Measurements from ENCODE around the gene TCP10L. TPM values are rescaled to one million over a fixed set of nuclear protein-coding genes. Genes with fewer than 3 reads are reported as not detected.

Gene TCP10L
- total and polyA plus RNA-seq, 2 of the 13 experiments (the other 11 are each of a cell fraction or from before 2014, with no cell fraction given): 0.90 to 2.4 TPM

- TF ChIP-seq ZNF83 (CRISPR knock-in tag; IDR thresholded peaks at IDR 0.05; ENCODE audit: borderline replicate concordance) (no peak), XBP1 (CRISPR knock-in tag; IDR thresholded peaks at IDR 0.05) (no peak), ZNF138 (CRISPR knock-in tag; IDR thresholded peaks at IDR 0.05; ENCODE audit: low read depth) (0 out of 2 replicates have a peak, but pooled peaks have one; percentile 24), ZHX1 (CRISPR knock-in tag; IDR thresholded peaks at IDR 0.05; ENCODE audit: low read depth) (no peak), ZNF552 (CRISPR knock-in tag; IDR thresholded peaks at IDR 0.05; ENCODE audit: borderline replicate concordance) (no peak), IKZF5 (CRISPR knock-in tag; IDR thresholded peaks at IDR 0.05) (0 out of 2 replicates have a peak, but pooled peaks have one; percentile 35), ZNF3 (CRISPR knock-in tag; IDR thresholded peaks at IDR 0.05) (no peak), ZZZ3 (CRISPR knock-in tag; IDR thresholded peaks at IDR 0.05; ENCODE audit: borderline replicate concordance) (no peak), KLF15 (CRISPR knock-in tag; IDR thresholded peaks at IDR 0.05; ENCODE audit: borderline replicate concordance) (no peak), ZNF124 (CRISPR knock-in tag; IDR thresholded peaks at IDR 0.05) (no peak), ZNF34 (CRISPR knock-in tag; IDR thresholded peaks at IDR 0.05; ENCODE audit: borderline replicate concordance) (no peak), JDP2 (CRISPR knock-in tag; IDR thresholded peaks at IDR 0.05; ENCODE audit: borderline replicate concordance) (no peak), CREM (IDR thresholded peaks at IDR 0.05) (peak; percentile 66; the same call in 1 of the 2 replicates), CREM (CRISPR knock-in tag; IDR thresholded peaks at IDR 0.05) (no peak), MAFF (IDR thresholded peaks at IDR 0.05; ENCODE audit: low read depth, low read length) (no peak), ZNF335 (CRISPR knock-in tag; IDR thresholded peaks at IDR 0.05) (no peak), ZNF354B (CRISPR knock-in tag; IDR thresholded peaks at IDR 0.05) (no peak), NR2C2 (CRISPR knock-in tag; IDR thresholded peaks at IDR 0.05; ENCODE audit: borderline replicate concordance) (peak; percentile 35; the same call in 1 of the 2 replicates), SETDB1 (CRISPR knock-in tag; IDR thresholded peaks at IDR 0.05; ENCODE audit: borderline replicate concordance) (no peak), ZNF274 (CRISPR knock-in tag; IDR thresholded peaks at IDR 0.05) (no peak)
- TF ChIP-seq, protein P1, sequence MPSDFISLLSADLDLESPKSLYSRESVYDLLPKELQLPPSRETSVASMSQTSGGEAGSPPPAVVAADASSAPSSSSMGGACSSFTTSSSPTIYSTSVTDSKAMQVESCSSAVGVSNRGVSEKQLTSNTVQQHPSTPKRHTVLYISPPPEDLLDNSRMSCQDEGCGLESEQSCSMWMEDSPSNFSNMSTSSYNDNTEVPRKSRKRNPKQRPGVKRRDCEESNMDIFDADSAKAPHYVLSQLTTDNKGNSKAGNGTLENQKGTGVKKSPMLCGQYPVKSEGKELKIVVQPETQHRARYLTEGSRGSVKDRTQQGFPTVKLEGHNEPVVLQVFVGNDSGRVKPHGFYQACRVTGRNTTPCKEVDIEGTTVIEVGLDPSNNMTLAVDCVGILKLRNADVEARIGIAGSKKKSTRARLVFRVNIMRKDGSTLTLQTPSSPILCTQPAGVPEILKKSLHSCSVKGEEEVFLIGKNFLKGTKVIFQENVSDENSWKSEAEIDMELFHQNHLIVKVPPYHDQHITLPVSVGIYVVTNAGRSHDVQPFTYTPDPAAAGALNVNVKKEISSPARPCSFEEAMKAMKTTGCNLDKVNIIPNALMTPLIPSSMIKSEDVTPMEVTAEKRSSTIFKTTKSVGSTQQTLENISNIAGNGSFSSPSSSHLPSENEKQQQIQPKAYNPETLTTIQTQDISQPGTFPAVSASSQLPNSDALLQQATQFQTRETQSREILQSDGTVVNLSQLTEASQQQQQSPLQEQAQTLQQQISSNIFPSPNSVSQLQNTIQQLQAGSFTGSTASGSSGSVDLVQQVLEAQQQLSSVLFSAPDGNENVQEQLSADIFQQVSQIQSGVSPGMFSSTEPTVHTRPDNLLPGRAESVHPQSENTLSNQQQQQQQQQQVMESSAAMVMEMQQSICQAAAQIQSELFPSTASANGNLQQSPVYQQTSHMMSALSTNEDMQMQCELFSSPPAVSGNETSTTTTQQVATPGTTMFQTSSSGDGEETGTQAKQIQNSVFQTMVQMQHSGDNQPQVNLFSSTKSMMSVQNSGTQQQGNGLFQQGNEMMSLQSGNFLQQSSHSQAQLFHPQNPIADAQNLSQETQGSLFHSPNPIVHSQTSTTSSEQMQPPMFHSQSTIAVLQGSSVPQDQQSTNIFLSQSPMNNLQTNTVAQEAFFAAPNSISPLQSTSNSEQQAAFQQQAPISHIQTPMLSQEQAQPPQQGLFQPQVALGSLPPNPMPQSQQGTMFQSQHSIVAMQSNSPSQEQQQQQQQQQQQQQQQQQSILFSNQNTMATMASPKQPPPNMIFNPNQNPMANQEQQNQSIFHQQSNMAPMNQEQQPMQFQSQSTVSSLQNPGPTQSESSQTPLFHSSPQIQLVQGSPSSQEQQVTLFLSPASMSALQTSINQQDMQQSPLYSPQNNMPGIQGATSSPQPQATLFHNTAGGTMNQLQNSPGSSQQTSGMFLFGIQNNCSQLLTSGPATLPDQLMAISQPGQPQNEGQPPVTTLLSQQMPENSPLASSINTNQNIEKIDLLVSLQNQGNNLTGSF (CRISPR knock-in tag; IDR thresholded peaks at IDR 0.05): no peak
These were observed 11.9 kb upstream of the TCP10L start (continued) for GRCh38 chr21:32597205-32597604.

Data from HepG2 (cell line).